GM18499 (cell line): Measurements from ENCODE around the gene RAN.

Experiments used
- ATAC-seq: cut with Tn5 transposase; IDR thresholded peaks from one replicate; pipeline ENCODE4 v1.9.1; 2021; ENCODE audit warnings: moderate number of reproducible peaks; ENCODE audit not compliant: insufficient read depth, unreplicated experiment

RAN gene

GRCh38 chr12:130922511-130922953 is 50.7 kb downstream of the RAN start:
- no peak for ATAC-seq

- no peak for ATAC-seq
Measured at GRCh38 chr12:130924966-130925665, 53.2 kb downstream of the RAN start.

GRCh38 chr12:130925666-130926015 is 53.8 kb downstream of the RAN start:
- ATAC-seq, result no peak
